Mucosa of rectum (tissue), 2 donors: ENCODE measurements around the gene HOMER3.

ENCODE experiments used
- H3K27ac ChIP-seq, 2 donors: one replicate each; pipeline ENCODE4 v1.7.0; 2013; ENCODE audit warnings: inconsistent platforms in 2 of 2, low read depth in 2 of 2, low read length in 2 of 2
- H3K27me3 ChIP-seq, 2 donors: one replicate each; pipeline ENCODE4 v1.7.0; 2013; ENCODE audit warnings: low read length in 2 of 2; ENCODE audit not compliant: control insufficient read depth in 2 of 2, insufficient read depth in 2 of 2
- H3K36me3 ChIP-seq, 2 donors: one replicate each; pipeline ENCODE4 v1.7.0; 2013; ENCODE audit warnings: low read length in 2 of 2; ENCODE audit not compliant: control insufficient read depth in 2 of 2, insufficient read depth in 2 of 2
- H3K4me1 ChIP-seq, 2 donors: one replicate each; pipeline ENCODE4 v1.7.0; 2013; ENCODE audit warnings: low read length in 2 of 2, mild to moderate bottlenecking in 1 of 2; ENCODE audit not compliant: control insufficient read depth in 2 of 2, insufficient read depth in 2 of 2
- H3K4me3 ChIP-seq, 2 donors: one replicate each; pipeline ENCODE4 v1.7.0; 2013; ENCODE audit warnings: low read length in 2 of 2
- H3K9ac ChIP-seq, 2 donors: one replicate each; pipeline ENCODE4 v1.7.0; 2013; ENCODE audit warnings: low read length in 2 of 2, low read depth in 1 of 2, mild to moderate bottlenecking in 1 of 2
- H3K9me3 ChIP-seq, 2 donors: one replicate each; pipeline ENCODE4 v1.7.0; 2013; ENCODE audit warnings: low read length in 2 of 2; ENCODE audit not compliant: control insufficient read depth in 2 of 2
- donor health status: healthy.
- donor health status: Normal muscosa, but diverticular disease.

Gene HOMER3

GRCh38 chr19:18975011-18975410 is 34.0 kb upstream of the HOMER3 start:
- no peaks in the 10 kb centered on the region for H3K36me3 ChIP-seq
- no peak overlapping the region for H3K4me3 ChIP-seq
- H3K4me1 ChIP-seq: peaks cover 0 to 4% of the 10 kb centered on the region in 2 donors
- no peaks in the 10 kb centered on the region for H3K27me3 ChIP-seq
- H3K9me3 ChIP-seq: no peaks in the 10 kb centered on the region
- no peak overlapping the region for H3K9ac ChIP-seq
- no peak overlapping the region for H3K27ac ChIP-seq

- H3K36me3 ChIP-seq: no peaks in the 10 kb centered on the region
- no peak overlapping the region for H3K9ac ChIP-seq
- H3K27me3 ChIP-seq: no peaks in the 10 kb centered on the region
- H3K4me3 ChIP-seq: no peak overlapping the region
- peaks cover 0 to 4% of the 10 kb centered on the region in 2 donors for H3K4me1 ChIP-seq
- no peak overlapping the region for H3K27ac ChIP-seq
- H3K9me3 ChIP-seq: no peaks in the 10 kb centered on the region
These were observed 31.8 kb upstream of the HOMER3 start for GRCh38 chr19:18972851-18973250.

- H3K36me3 ChIP-seq: no peaks in the 10 kb centered on the region
- H3K4me1 ChIP-seq: peaks cover 0 to 4% of the 10 kb centered on the region in 2 donors
- no peak overlapping the region for H3K27ac ChIP-seq
- H3K9ac ChIP-seq: no peak overlapping the region
- no peaks in the 10 kb centered on the region for H3K27me3 ChIP-seq
- no peaks in the 10 kb centered on the region for H3K9me3 ChIP-seq
- H3K4me3 ChIP-seq: no peak overlapping the region
These were observed 31.3 kb upstream of the HOMER3 start for GRCh38 chr19:18972301-18972811.

- Histone ChIP-seq H3K36me3 (no peaks in the 10 kb centered on the region), H3K27me3 (no peaks in the 10 kb centered on the region), H3K4me3 (no peak overlapping the region), H3K4me1 (peaks cover 0 to 4% of the 10 kb centered on the region in 2 donors), H3K9ac (no peak overlapping the region), H3K27ac (no peak overlapping the region), H3K9me3 (no peaks in the 10 kb centered on the region)
These were observed 29.1 kb upstream of the HOMER3 start for GRCh38 chr19:18969931-18970659.

- no peak overlapping the region for H3K4me3 ChIP-seq
- H3K27ac ChIP-seq: peak overlapping the region in 1 of 2 donors; percentile 23
- peaks cover 0 to 4% of the 10 kb centered on the region in 2 donors for H3K4me1 ChIP-seq
- no peaks in the 10 kb centered on the region for H3K9me3 ChIP-seq
- no peak overlapping the region for H3K9ac ChIP-seq
- H3K27me3 ChIP-seq: no peaks in the 10 kb centered on the region
- no peaks in the 10 kb centered on the region for H3K36me3 ChIP-seq
These were observed 26.5 kb upstream of the HOMER3 start for GRCh38 chr19:18967358-18968146.

- Histone ChIP-seq H3K4me1 (no peaks in the 10 kb centered on the region), H3K9ac (no peak overlapping the region), H3K27me3 (peaks cover 0 to 1% of the 10 kb centered on the region in 2 donors), H3K9me3 (no peaks in the 10 kb centered on the region), H3K4me3 (no peak overlapping the region), H3K36me3 (no peaks in the 10 kb centered on the region), H3K27ac (no peak overlapping the region)
These were observed 25.3 kb upstream of the HOMER3 start for GRCh38 chr19:18966307-18966706.

GRCh38 chr19:18964121-18964520 is 23.1 kb upstream of the HOMER3 start:
- Histone ChIP-seq H3K9ac (no peak overlapping the region), H3K4me1 (no peaks in the 10 kb centered on the region), H3K4me3 (no peak overlapping the region), H3K27ac (no peak overlapping the region), H3K36me3 (no peaks in the 10 kb centered on the region), H3K9me3 (no peaks in the 10 kb centered on the region), H3K27me3 (peaks cover 0 to 2% of the 10 kb centered on the region in 2 donors)

- no peak overlapping the region for H3K4me3 ChIP-seq
- H3K27me3 ChIP-seq: peaks cover 0 to 2% of the 10 kb centered on the region in 2 donors
- no peak overlapping the region for H3K27ac ChIP-seq
- no peaks in the 10 kb centered on the region for H3K9me3 ChIP-seq
- H3K9ac ChIP-seq: no peak overlapping the region
- no peaks in the 10 kb centered on the region for H3K36me3 ChIP-seq
- H3K4me1 ChIP-seq: no peaks in the 10 kb centered on the region
These were observed 21.0 kb upstream of the HOMER3 start for GRCh38 chr19:18961767-18962620.

- H3K9ac ChIP-seq: no peak overlapping the region
- no peak overlapping the region for H3K4me3 ChIP-seq
- peaks cover 0 to 2% of the 10 kb centered on the region in 2 donors for H3K27me3 ChIP-seq
- H3K4me1 ChIP-seq: no peaks in the 10 kb centered on the region
- no peak overlapping the region for H3K27ac ChIP-seq
- H3K36me3 ChIP-seq: no peaks in the 10 kb centered on the region
- no peaks in the 10 kb centered on the region for H3K9me3 ChIP-seq
These were observed 19.4 kb upstream of the HOMER3 start for GRCh38 chr19:18960370-18960769.
